Activated CD8-positive, alpha-beta memory T cell treated with anti-CD3 and anti-CD28 coated beads, Interleukin-2, amount 50 U/mL, for 4 hours (primary cell): ENCODE data around the gene MAPK1IP1L.
"Not testable (repeated sequence)": the region's sequence is repeated elsewhere in the genome, so short reads cannot be mapped to it uniquely, and the experiment has no call there.

Experiments
- DNase-seq: peaks from one replicate; pipeline ENCODE4 v3.0.0-alpha.2; 2020

Gene MAPK1IP1L

DNA sequence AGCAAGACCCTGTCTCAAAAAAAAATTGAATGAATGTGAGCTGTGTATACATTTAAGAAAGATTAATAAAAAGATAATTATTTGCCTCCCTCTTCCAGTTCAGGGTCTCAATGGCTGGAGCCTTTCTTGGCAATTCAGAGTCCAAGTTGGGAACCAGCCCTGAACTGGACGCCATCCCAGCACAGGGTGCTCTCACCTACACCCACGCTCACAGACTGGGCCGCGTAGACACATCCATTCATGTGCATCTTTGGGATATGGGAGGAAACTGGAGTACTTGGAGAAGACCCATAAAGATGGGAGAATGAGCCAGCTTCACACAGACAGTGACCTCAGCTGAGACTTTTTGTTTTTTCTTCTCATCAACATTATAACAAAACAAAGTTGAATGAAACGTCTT is 6.5 kb downstream of the MAPK1IP1L start:
- DNase-seq = no peak

DNA sequence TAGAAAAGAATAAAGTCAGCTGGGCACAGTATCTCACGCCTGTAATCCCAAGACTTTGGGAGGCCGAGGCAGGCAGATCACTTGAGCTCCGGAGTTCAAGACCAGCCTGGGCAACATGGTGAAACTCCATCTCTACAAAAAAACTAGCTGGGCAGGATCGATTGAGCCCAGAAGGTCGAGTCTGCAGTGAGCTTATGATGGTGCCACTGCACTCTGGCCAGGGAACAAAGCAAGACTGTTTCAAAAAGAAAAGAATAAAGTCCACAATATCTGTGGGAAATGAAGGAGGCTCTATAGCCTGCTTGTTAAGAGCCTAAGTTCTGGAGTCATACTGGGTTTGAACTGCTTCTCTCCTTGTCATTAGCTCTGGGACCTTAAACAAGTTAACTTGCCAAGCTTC is 7.9 kb downstream of the MAPK1IP1L start:
- no peak for DNase-seq

GRCh38 chr14:55062517-55063351 is 11.3 kb downstream of the MAPK1IP1L start:
- no peak for DNase-seq

- not testable (repeated sequence) for DNase-seq
Observed at GRCh38 chr14:55064896-55065295, 13.4 kb downstream of the MAPK1IP1L start.

GRCh38 chr14:55065411-55065810 is 14.0 kb downstream of the MAPK1IP1L start:
- no peak for DNase-seq

DNA sequence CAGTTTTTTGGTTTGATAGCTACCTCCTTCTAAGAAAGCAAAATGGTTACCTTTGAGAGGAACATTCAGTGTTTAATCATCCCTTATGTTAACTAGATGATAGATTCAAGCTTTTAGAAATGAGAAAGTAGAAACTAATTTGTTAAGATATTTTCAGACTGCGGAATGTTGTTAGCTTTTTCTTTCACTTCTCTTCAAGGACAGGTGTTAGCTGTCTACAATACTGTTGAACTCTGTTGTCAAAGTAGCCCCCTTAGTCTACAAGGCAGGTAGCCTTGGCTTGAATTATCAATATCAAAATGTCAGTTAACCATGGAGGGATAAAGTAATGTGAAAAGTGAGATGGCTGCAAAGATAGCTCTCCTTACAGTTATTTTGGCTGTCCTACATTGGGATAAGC is 14.8 kb downstream of the MAPK1IP1L start:
- DNase-seq = no peak

GRCh38 chr14:55070981-55071411 is 19.5 kb downstream of the MAPK1IP1L start:
- DNase-seq = no peak

DNA sequence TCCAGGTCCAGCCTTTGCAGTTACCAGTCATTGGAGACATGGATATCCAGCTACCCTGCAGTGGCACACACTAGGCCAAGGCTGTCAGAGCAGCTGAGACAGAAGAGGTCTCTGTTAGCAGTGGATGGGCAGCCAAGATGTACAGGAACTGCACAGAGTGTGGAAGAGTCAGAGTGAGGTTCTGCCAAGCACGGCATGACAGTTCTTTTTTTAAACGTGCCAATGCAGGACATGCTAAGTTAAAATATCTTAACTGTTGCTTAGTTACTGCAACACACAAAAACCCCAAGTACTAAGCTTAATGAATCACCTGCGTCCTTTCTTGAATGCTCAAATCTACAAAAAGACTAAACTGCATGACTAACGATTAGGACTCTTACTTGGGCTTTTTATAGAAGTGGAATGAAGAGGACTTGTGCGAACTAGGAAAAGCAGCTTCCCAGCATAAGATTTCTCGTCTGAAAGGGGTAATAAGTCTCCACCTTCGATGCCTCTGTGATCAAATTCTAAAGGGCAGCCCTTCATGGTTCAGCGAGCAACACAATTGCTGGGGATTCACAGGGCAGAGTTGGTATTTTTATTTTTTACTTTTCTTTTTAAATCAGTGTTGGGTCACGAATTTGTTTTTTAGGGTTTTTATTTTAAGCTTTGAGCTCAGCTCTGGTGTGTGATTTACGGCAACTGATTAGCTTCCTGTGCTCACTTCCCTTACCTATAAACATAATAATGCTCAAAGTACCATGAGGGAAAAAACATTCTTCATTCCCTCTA is 20.6 kb downstream of the MAPK1IP1L start:
- peak; percentile 22 for DNase-seq

- no peak for DNase-seq
Observed at GRCh38 chr14:55073856-55074255, 22.4 kb downstream of the MAPK1IP1L start.

DNA sequence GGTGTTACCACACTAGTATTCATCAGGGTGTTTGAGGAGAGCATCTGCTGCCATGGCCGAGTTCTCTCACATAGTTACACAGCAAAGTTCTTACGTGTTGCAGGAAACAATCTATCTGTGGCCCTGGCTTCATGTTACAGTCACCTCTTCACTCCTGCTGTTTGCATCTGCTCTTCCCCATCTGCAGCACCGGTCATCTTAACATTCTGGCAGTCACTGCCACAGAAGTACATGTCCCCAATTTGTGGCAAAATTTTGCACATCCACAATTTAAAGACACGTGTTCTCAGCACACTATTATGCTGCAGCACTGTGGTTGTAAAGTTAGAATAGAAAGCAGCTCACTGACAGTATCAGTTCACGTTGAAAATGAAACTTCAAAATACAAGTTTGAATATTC is 23.2 kb downstream of the MAPK1IP1L start:
- DNase-seq = no peak

DNA sequence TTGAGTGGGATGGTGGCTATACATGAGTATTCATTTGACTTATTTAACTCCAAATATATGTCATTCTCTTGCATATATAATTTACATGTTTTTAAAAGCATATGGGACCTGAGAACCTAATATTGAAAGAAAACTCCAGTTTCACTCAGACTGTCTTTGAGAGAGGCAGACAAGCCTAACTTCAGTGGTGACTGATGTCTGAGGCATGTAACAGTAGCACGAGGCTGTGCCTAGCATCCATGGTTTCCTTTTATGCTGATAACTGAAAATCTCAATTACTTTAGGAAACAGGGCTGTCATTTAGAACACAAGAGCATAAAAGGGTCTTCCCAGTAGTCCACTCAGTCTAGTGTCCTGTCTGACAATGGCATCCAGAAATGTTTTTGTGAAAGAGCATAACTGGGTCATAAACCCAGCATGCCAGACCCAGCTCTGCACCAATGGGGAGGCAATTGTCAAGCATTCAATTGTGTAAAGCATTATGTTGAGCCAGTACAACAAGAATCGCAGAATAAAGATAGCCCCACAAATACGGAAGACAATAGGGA is 24.3 kb downstream of the MAPK1IP1L start:
- no peak for DNase-seq

GRCh38 chr14:55077170-55078151 is 26.0 kb downstream of the MAPK1IP1L start:
- no peak for DNase-seq

DNA sequence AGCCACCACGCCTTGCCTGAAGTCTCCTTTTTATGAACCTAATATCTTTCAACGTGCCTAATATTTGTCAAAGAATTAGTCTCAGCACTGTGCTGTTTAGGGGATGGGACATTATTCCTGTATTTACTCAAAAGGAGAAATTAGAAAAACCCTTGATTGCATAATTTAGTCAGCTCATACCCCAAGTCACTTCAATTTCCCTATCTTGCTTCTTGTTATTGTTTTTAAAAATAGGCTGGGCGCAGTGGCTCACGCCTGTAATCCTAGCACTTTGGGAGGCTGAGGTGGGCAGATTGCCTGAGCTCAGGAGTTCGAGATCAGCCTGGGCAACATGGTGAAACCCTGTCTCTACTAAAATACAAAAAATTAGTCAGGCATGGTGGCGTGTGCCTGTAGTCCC is 28.5 kb downstream of the MAPK1IP1L start:
- DNase-seq = not testable (repeated sequence)

DNA sequence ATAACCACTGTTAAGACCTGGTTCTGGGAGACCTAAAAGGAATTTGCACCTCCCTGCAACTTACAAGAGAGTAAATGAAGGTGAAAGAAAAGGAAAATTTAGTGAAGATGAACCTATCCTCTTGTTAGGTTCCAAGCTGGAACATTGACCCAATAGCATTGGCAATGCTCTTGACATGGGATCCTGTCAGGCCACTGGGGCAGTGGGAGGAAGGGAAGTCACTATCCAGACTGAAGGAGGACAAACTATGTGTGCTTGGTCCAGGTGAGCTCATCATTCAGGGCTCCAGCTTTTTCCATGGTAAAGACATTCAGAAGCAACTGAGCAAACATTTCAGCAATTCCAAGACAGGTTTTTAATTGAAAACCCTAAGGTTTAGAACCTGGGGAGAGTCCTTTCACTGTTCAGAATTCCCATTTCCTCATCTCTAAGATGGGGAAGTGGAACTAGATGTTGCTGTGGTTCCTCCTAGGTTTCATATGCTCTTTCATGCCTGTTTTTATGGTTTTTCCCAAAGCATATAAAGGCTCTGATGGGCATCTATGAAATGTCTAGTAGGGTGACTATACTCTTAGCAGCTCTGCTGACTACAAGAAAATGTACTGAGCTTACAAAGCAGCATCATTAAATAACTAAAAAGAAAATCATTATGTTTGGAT is 33.1 kb downstream of the MAPK1IP1L start:
- no peak for DNase-seq

DNA sequence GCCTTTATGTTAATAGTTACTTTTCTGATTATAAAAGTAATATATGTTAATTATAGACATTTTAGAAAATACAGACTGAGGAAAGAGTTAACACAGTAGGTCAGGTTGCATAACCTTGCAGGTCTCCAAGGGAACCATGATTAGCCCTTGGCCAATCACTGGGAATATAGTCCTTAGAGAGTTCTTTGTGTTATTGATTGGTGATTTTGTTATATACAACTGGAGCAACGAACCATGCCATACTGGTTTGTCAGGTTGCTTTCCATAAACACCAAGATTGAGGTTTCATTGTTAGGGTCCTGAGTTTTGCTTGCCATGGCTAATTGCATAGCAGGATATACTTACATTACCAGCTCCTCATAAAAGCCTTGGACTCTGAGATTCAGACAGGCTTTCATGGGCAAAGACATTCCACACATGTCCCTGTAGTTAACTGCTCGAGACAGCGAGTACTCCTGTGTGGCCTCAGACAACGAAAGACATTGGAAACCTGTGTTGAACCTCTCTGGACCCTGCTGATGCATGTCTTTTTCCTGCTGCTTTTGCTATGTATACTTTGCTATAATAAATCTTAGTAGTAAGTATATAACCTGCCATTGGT is 33.7 kb downstream of the MAPK1IP1L start:
- no peak for DNase-seq

GRCh38 chr14:55086938-55087337 is 35.5 kb downstream of the MAPK1IP1L start:
- no peak for DNase-seq

DNA sequence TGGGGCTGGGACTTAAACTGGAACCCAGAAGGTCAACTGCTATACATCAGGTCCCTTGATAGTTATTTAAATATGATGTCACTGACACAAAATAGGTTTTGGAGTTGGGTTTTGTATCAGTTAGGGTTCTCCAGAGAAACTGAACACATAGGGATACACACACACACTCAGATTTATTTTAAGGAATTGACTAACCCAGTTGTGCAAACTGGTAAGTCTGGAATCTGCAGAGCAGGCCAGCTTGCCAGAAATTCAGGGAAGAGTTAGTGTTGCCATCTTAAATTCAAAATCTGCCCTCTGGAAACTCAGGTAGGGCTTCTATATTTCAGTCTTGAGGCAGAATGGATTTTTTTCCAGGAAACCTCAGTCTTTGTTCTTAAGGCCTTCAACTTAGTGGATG is 36.9 kb downstream of the MAPK1IP1L start:
- no peak for DNase-seq

GRCh38 chr14:55092341-55092740 is 40.9 kb downstream of the MAPK1IP1L start:
- no peak for DNase-seq

DNA sequence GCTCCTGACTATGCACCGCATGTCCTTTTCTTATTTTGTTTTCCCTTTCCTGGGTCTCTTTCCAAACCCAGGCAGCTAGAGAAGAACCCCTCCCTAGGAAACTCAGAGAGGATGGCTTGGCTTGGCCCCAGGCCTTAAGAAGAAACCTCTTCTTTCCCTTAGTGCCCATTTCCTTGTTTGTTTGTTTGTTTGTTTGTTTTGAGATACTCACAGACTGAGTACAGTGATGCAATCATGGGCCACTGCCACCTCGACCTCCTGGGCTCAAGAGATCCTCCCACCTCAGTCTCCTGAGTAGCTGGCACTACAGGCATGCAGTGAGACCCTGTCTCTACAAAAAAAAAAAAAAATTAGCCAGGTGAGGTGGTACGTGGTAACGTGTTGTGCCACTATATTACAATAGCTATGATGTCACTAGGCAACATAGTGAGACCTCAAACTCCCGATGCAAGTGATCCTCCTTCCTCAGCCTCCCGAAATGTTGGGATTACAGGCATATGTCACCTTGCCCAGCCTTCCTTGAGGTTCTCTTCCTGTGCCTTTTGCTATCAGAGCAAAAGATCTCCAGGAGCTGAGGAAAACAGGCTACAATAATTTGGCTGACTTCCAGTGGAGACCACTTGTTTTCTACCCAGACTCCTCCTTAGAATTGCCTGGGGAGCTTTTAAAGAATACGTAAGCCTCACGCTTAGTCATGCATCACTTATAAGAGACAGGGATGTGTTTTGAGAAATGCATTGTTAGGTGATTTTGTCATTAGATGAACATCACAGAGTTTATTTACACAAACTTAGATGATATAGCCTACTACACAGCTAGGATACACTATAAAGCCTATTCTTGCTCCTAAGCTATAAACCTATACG is 43.1 kb downstream of the MAPK1IP1L start:
- no peak for DNase-seq

DNA sequence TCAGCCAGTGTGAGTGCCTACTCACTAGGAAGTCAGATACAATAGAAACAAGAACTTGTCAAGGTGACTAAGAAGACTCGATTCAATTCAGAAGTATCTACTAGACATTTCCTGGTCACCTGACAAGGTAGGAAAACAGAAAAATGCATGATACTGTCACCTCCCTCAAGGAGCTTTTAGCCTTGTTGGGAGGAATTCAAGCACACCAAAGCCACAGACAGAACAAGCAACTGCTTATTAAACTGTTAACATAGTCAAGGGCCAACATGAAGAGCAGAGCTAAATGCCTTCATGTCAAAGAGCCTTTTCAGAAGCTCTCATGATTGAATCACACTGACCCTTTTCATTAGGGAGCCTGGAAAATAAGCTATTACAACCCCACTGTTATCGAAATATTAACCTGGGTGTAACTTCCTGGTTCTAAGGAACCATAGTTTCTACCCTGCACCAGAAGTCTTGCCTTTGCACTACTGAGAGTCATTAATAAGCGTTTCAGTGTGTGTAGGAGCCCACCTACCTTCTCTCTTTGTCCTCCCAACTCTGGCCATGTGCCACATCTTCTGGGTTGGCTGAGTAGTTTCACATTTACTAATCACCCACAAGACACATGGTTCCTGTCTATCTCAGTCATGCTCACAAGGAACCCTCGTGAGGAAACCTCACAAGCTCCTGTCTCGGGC is 46.6 kb downstream of the MAPK1IP1L start:
- DNase-seq = peak; percentile 35
